ENCODE measurements around the gene CEP83.

DNA sequence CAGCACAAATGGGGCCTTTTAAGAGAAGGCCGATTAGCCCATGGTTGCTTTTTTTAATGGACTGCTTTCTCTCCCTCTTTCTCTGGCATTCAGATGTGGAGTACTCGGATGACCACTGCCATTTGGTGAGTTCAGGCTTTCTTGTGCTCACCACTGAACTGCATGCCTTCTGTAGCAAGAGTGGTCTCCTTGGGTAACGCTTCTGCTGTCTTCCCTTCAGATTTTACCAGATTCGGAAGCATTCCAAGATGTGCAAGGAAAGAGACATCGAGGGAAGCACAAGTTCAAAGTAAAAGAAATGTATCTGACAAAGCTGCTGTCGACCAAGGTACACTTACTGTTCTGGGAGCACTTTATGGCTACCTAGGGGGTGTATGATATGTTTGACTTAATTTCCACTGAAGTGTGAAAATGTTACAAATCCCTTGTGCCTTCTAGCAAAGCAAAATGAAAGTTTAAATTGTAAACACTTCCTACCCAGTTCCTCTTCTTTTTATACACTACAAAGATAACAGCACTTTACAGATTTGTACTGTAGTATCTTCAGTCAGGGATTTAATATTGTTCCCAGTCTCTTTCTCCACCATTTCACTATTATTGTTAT is 162.5 kb downstream of the CEP83 start:
- TF ChIP-seq, protein P1, sequence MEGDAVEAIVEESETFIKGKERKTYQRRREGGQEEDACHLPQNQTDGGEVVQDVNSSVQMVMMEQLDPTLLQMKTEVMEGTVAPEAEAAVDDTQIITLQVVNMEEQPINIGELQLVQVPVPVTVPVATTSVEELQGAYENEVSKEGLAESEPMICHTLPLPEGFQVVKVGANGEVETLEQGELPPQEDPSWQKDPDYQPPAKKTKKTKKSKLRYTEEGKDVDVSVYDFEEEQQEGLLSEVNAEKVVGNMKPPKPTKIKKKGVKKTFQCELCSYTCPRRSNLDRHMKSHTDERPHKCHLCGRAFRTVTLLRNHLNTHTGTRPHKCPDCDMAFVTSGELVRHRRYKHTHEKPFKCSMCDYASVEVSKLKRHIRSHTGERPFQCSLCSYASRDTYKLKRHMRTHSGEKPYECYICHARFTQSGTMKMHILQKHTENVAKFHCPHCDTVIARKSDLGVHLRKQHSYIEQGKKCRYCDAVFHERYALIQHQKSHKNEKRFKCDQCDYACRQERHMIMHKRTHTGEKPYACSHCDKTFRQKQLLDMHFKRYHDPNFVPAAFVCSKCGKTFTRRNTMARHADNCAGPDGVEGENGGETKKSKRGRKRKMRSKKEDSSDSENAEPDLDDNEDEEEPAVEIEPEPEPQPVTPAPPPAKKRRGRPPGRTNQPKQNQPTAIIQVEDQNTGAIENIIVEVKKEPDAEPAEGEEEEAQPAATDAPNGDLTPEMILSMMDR (IDR thresholded peaks at IDR 0.05; ENCODE audit: borderline replicate concordance, extremely low read depth, low read length, poor library complexity, severe bottlenecking): no peak
- TF ChIP-seq EZH2 (IDR thresholded peaks at IDR 0.05; ENCODE audit: borderline replicate concordance, low read depth, low read length, severe bottlenecking): no peak

All from DND-41 (cell line).